GM21360 (cell line): ENCODE results near the gene MYO6.

ENCODE experiments used
- ATAC-seq: cut with Tn5 transposase; IDR thresholded peaks from one replicate; pipeline ENCODE4 v1.9.1; 2021; ENCODE audit warnings: mild to moderate bottlenecking, moderate library complexity; ENCODE audit not compliant: unreplicated experiment

Gene MYO6

DNA sequence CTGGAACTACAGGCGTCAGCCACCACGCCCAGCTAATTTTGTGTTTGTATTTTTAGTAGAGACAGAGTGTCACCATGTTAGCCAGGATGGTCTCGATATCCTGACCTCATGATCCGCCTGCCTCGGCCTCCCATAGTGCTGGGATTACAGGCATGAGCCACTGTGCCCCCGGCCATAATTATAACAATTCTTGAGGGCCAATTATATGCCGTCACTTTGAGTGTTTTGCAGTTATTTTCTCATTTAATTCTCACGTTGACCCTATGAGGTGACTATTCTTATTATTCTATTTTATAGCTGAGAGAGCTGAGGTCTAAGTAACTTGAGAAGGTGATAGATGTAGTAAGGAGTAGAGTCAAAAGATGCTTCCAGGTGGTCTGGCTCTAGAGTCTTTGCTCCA lies 13.0 kb downstream of the MYO6 start:
- no peak for ATAC-seq

DNA sequence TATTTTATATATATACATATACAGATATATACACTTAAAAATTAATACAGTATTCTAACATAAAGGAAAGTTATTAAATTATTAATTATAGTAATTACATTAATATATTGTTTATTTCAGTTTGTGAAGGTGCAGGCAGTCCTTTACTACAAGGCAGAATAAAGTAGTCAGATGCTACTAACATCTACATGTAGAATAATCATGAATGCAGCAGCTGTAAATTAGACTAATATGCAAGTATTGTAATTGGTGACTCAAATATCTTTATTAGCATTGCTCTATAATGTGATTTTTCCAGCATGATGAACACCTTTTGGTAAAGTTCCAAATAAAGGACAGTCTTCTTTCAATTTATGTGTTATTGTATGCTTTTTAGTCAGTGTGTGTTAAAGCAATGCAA lies 17.3 kb downstream of the MYO6 start:
- ATAC-seq: no peak

GRCh38 chr6:75770844-75771243 lies 21.8 kb downstream of the MYO6 start:
- no peak for ATAC-seq

DNA sequence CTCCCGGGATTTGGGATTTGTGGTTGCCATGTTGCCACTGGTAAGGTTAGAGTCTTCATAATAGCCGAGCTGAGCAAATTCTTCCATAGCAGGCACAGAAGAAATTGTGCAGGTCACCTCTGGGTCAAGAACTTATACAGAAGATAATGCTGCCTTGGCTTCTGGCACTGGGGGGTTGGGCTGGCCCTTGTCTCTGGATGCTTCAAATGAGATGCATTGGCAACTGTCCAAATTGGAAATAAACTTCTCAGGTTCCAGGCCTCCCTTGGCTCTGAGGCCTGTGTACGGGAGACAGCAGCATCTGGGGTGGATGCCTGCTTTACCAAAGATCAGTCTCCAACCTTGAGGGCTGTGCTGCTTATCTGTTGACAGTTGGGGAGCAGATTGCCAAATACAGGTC lies 26.2 kb downstream of the MYO6 start:
- ATAC-seq: no peak

DNA sequence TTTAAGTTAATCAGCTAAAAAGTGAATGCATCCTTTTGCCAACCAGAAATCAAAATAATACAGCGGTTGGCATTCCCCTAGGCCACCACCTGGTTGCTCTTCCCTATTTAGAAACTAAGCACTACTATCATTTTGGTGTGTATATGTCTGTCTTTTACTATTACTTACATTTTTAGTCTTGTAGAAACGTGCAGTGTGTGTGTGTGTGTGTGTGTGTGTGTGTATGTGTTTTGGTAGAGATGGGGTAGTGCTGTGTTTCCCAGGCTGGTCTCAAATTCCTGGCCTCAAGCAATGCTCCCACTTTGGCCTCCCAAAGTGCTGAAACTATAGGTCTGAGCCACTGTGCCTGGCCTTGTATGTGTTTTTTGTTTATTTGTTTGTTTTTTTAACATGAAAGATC lies 27.4 kb downstream of the MYO6 start:
- ATAC-seq: no peak

DNA sequence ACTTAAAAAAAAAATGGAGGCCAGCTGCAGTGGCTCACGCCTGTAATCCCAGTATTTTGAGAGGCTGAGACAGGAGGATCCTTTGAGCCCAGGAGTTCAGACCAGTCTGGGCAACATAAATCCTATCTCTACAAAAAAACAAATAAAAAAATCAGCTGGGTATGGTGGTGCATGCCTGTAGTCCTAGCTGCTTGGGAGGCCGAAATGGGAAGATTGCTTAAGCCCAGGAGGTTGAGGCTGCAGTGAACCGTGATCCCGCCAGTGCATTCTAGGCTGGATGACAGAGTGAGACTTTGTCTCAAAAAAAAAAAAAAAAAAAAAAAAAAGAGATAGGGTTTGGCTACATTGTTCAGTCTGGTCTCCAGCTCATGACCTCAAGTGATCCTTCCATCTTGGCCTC lies 29.7 kb downstream of the MYO6 start:
- ATAC-seq: no peak

DNA sequence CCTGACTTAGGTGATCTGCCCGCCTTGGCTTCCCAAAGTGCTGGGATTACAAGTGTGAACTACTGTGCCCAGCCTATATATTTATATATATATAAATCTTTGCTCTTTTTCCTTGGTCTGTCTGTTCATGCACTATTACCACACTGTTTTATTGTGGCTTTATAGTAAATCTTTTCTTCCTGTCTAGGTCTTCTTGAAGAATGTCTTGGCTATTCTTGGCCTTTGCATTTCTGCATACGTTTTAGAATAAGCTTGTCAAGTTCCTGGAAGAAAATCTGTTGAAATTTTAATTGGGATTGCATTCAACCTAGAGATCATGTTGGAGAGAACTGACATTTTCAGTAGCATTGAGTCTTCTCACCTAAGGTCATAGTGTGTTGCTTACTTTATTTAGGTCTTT lies 37.1 kb downstream of the MYO6 start:
- no peak for ATAC-seq

DNA sequence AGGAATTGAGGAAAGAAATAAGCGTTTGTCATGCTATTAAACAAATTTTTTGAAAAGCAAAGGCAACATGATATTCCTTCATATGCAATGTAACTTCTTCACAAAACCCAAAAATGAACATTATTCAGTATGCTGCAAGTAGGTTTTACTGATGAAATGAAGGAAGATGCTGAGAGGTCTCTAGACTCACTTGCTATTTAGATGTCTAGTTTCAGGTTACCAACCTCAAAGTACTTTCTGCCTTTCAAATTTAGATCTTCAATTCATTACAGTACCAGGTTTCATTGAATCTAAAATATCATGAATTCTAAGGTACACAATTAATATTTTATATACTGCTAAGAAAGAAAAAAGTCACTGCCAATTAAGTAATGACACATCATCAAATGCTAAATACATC lies 39.9 kb downstream of the MYO6 start:
- ATAC-seq: no peak

DNA sequence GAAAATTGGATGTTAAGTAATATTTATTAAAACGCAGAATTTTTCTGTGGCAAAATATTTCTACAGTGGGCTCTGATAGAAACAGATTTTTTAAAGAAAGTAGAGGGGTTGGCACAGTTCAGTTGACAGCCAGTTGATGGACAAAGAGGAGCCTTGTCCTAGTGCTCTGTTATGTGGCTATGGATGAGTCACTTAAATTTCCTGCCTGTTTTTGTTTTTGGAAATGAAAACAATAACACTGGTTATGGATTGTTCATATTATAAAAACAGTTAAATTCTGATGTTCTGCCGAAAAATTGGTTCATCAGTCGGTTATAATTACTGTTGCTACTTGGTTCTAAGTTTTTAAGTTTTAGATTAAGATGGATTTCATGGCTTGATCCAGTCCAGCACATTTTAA lies 42.8 kb downstream of the MYO6 start:
- no peak for ATAC-seq

- no peak for ATAC-seq
Observed at GRCh38 chr6:75794351-75794846, 45.4 kb downstream of the MYO6 start.

GRCh38 chr6:75794954-75795739 lies 46.1 kb downstream of the MYO6 start:
- no peak for ATAC-seq

DNA sequence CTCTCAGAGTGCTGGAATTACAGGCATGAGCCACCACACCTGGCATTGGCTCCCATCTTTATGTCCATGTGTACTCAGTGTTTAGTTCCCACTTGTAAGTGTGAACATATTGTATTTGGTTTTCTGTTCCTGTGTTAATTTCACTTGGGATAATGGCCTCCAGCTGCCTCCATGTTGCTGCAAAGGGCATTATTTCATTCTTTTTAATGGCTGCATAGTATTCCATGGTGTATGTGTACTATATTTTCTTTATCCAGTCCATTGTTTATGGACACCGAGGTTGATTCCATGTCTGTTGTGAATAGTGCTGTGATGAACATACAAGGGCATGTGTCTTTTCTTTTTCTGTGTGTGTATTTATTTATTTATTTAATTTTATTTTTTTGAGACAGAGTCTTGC lies 47.7 kb downstream of the MYO6 start:
- no peak for ATAC-seq

- ATAC-seq: no peak
Observed at GRCh38 chr6:75800133-75800532, 51.1 kb downstream of the MYO6 start.

GRCh38 chr6:75800708-75801505 lies 51.9 kb downstream of the MYO6 start:
- no peak for ATAC-seq

DNA sequence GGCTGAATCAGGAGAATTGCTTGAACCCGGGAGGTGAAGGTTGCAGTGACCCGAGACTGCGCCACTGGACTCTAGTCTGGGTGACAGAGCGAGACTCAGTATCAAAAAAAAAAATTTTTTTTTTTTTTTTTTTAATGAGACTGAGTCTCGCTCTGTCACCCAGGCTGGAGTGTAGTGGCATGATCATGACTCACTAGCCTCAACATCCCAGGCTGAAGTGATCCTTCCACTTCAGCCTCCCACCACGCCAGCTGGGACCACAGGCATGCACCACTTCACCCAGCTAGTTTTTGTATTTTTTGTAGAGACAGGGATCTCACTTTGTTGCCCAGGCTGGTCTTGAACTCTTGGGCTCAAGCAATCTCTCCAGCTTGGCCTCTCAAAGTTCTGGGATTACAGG lies 53.3 kb downstream of the MYO6 start:
- no peak for ATAC-seq

DNA sequence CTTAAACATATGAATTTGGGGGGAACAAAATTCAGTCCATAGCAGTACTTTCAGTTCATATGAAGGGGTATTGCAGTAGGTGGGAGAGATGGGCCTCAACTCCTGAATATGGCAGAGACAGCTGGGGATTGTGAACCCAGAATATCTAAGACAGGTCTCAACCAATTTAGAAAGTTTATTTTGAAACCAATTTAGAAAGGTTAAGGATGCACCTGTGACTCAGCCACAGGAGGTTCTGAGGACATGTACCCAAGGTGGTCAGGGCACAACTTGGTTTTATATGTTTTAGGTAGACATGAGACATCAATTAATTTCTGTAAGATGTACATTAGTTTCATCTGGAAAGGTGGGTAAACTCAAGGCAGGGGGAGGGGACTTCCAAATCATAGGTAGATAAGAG lies 59.5 kb downstream of the MYO6 start:
- ATAC-seq: no peak

DNA sequence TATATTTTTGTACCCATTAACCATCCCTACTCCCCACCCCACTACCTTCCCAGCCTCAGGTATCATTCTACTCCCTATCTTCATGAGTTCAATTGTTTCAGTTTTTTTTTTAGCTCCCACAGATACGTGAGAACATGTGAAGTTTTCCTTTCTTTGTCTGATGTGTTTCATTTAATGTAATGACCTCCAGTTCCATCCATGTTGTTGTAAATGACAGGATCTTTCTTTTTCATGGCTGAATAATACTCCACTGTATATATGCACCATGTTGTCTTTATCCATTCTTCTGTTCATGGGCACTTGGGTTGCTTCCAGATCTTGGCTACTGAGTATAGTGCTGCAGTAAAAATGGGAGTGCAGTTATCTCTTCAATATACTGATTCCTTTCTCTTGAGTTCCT lies 63.5 kb downstream of the MYO6 start:
- ATAC-seq: no peak

DNA sequence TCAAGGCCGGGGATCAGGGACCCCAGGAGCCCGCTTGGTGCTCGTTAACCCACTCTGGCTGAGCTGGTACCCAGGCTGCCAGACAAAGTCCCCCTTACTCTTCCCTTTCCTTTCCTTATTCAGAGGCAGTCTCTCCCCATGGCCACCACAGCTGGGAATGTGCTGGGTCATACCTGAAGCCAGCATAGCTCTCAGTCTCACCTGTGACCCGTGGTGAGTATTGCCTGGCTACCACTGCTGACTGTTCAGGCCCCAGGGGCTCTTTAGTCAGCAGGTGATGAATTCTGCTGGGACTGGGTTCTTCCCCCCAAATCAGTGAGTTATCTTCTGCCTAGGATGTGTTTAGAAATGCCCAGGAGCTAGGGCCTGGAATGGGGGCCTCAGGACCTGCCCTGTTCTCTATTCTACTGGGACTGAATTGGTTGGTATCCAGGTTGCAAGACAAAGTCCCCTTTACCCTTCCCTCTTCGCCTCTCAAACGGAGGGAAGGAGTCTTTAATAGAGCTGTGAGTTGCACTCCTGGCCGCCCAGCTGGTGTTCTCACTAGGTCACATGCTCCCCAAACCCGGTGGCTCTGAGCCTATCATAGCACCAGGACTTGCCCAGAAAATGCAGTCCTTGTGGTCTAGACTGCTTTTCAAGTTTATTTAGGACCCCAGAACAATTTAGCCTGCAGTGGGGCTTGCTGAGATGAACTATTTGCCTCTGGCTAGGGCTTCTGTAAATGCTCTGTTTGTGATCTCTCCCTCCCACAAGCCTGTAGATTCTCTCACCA lies 64.6 kb downstream of the MYO6 start:
- ATAC-seq: no peak

GRCh38 chr6:75815756-75816155 lies 66.7 kb downstream of the MYO6 start:
- no peak for ATAC-seq

- ATAC-seq: no peak
Observed at GRCh38 chr6:75818098-75818855, 69.2 kb downstream of the MYO6 start.
